SIG-M5 treated with dmso at 0.1 percent for 504 hours (cell line): Measurements from ENCODE around the gene MEN1.

Experiments
- DNase-seq: peaks from one replicate; lab custom pipeline; 2025; ENCODE audit not compliant: unreplicated experiment; lab: John Stamatoyannopoulos, UW

The MEN1 gene

GRCh38 chr11:64765851-64766665 is 44.3 kb downstream of the MEN1 start:
- no peak for DNase-seq

GRCh38 chr11:64765291-64765850 is 45.0 kb downstream of the MEN1 start:
- no peak for DNase-seq

- DNase-seq, result no peak
Measured at GRCh38 chr11:64764753-64765152, 45.6 kb downstream of the MEN1 start.

GRCh38 chr11:64764040-64764611 is 46.2 kb downstream of the MEN1 start:
- DNase-seq, result no peak

- no peak for DNase-seq
Measured at GRCh38 chr11:64763526-64764039, 46.8 kb downstream of the MEN1 start.

- DNase-seq, result no peak
Measured at GRCh38 chr11:64762674-64763525, 47.5 kb downstream of the MEN1 start.

- no peak for DNase-seq
Measured at GRCh38 chr11:64762277-64762673, 48.1 kb downstream of the MEN1 start.

- no peak for DNase-seq
Measured at GRCh38 chr11:64760759-64761420, 49.5 kb downstream of the MEN1 start.

GRCh38 chr11:64759722-64760719 is 50.3 kb downstream of the MEN1 start, which contains the start of gene PYGM:
Gene PYGM, minus strand, starts transcription at chr11:64759974. Its CDS starts 76 bp downstream, at chr11:64759898.
- DNase-seq, result no peak

GRCh38 chr11:64759131-64759721 is 51.1 kb downstream of the MEN1 start:
- DNase-seq, result no peak

- DNase-seq, result no peak
Measured at GRCh38 chr11:64758330-64759079, 51.8 kb downstream of the MEN1 start.

GRCh38 chr11:64757549-64758329 is 52.6 kb downstream of the MEN1 start:
- no peak for DNase-seq

- no peak for DNase-seq
Measured at GRCh38 chr11:64755681-64756361, 54.5 kb downstream of the MEN1 start.

GRCh38 chr11:64754919-64755662 is 55.3 kb downstream of the MEN1 start:
- DNase-seq, result no peak

- DNase-seq, result no peak
Measured at GRCh38 chr11:64754124-64754918, 56.0 kb downstream of the MEN1 start.
